Activated CD8-positive, alpha-beta T cell treated with anti-CD3 and anti-CD28 coated beads, Interleukin-2, amount 10 ng/mL, durations not matched to agents 7 days and 5 days (primary cell): Measurements from ENCODE around the gene SERP2. TPM values are rescaled to one million over a fixed set of nuclear protein-coding genes. Genes with fewer than 3 reads are reported as not detected.

Experiments
- ATAC-seq: fragments of 150-1000 bp; cut with Tn5 transposase; one replicate; pipeline ENCODE4 v1.10.0; 2021; ENCODE audit warnings: moderate library complexity
- CTCF ChIA-PET: fragments of 350-600 bp; sonication (Branson Sonifier 250); formaldehyde crosslinking; loops from one replicate; lab custom pipeline; 2021; ENCODE audit warnings: antibody characterized with exemption; lab: Charles Lee
- POLR2A ChIA-PET: fragments of 350-600 bp; sonication (Branson Sonifier 250); formaldehyde crosslinking; loops from one replicate; lab custom pipeline; 2021; ENCODE audit warnings: antibody characterized with exemption; lab: Charles Lee
- DNase-seq: peaks from one replicate; pipeline ENCODE4 v3.0.0-alpha.2; 2020
- H3K27ac Mint-ChIP-seq: one replicate; pipeline ENCODE4 v1.8.0; 2021; ENCODE audit warnings: mild to moderate bottlenecking, mixed read lengths
- H3K27me3 Mint-ChIP-seq: one replicate; pipeline ENCODE4 v1.8.0; 2021; ENCODE audit warnings: low read depth, mixed read lengths
- H3K36me3 Mint-ChIP-seq: one replicate; pipeline ENCODE4 v1.8.0; 2021; ENCODE audit warnings: low read depth, mixed read lengths
- H3K4me1 Mint-ChIP-seq: one replicate; pipeline ENCODE4 v1.8.0; 2021; ENCODE audit warnings: low read depth, mixed read lengths
- H3K4me3 Mint-ChIP-seq: one replicate; pipeline ENCODE4 v1.8.0; 2021; ENCODE audit warnings: mild to moderate bottlenecking, mixed read lengths
- H3K9me3 Mint-ChIP-seq: one replicate; pipeline ENCODE4 v1.8.0; 2022; ENCODE audit warnings: mixed read lengths; ENCODE audit not compliant: insufficient read depth
- total RNA-seq, 2 experiments: library from RNA; stranded (reverse); gene quantifications; one replicate each; pipeline ENCODE4 v1.2.3, GENCODE V29; 2021

The SERP2 gene
- total RNA-seq, 2 experiments from 2014 or later = 0.31 to 0.50 TPM

GRCh38 chr13:44379885-44380284 lies 6.3 kb downstream of the SERP2 start:
- Mint-ChIP-seq H3K27me3 (peaks cover 11% of the 10 kb centered on the region), H3K27ac (no peak overlapping the region), H3K4me3 (no peak overlapping the region), H3K4me1 (no peaks in the 10 kb centered on the region), H3K9me3 (no peaks in the 10 kb centered on the region), H3K36me3 (no peaks in the 10 kb centered on the region)
- ChIA-PET CTCF (no interaction called here), POLR2A (no interaction called here)
- no peak for DNase-seq
- ATAC-seq = no peak

GRCh38 chr13:44380404-44381165 lies 7.0 kb downstream of the SERP2 start:
- ATAC-seq (no peak), DNase-seq (no peak)
- H3K9me3 Mint-ChIP-seq = no peaks in the 10 kb centered on the region
- no peak overlapping the region for H3K27ac Mint-ChIP-seq
- ChIA-PET POLR2A (no interaction called here), CTCF (no interaction called here)
- no peaks in the 10 kb centered on the region for H3K36me3 Mint-ChIP-seq
- H3K27me3 Mint-ChIP-seq = peaks cover 6% of the 10 kb centered on the region
- no peak overlapping the region for H3K4me3 Mint-ChIP-seq
- no peaks in the 10 kb centered on the region for H3K4me1 Mint-ChIP-seq

GRCh38 chr13:44382635-44383145 lies 9.1 kb downstream of the SERP2 start:
- Mint-ChIP-seq H3K27me3 (peaks cover 3% of the 10 kb centered on the region), H3K9me3 (no peaks in the 10 kb centered on the region), H3K4me1 (no peaks in the 10 kb centered on the region), H3K4me3 (no peak overlapping the region), H3K36me3 (no peaks in the 10 kb centered on the region), H3K27ac (no peak overlapping the region)
- POLR2A ChIA-PET = no interaction called here
- DNase-seq = no peak
- ATAC-seq = no peak
- CTCF ChIA-PET = no interaction called here

- POLR2A ChIA-PET = no interaction called here
- Mint-ChIP-seq H3K4me1 (no peaks in the 10 kb centered on the region), H3K4me3 (no peak overlapping the region), H3K27me3 (peaks cover 1% of the 10 kb centered on the region), H3K27ac (no peak overlapping the region), H3K36me3 (no peaks in the 10 kb centered on the region), H3K9me3 (no peaks in the 10 kb centered on the region)
- CTCF ChIA-PET = no interaction called here
- ATAC-seq (no peak), DNase-seq (no peak)
These were observed 10.3 kb downstream of the SERP2 start for GRCh38 chr13:44383945-44384344.

- H3K4me1 Mint-ChIP-seq = no peaks in the 10 kb centered on the region
- no peaks in the 10 kb centered on the region for H3K36me3 Mint-ChIP-seq
- H3K9me3 Mint-ChIP-seq = no peaks in the 10 kb centered on the region
- peaks cover 1% of the 10 kb centered on the region for H3K27me3 Mint-ChIP-seq
- ATAC-seq (no peak), DNase-seq (no peak)
- POLR2A ChIA-PET = no interaction called here
- CTCF ChIA-PET = no interaction called here
- H3K4me3 Mint-ChIP-seq = no peak overlapping the region
- H3K27ac Mint-ChIP-seq = no peak overlapping the region
These were observed 11.2 kb downstream of the SERP2 start for GRCh38 chr13:44384778-44385177.

- ATAC-seq (no peak), DNase-seq (no peak)
- Mint-ChIP-seq H3K9me3 (no peaks in the 10 kb centered on the region), H3K4me3 (no peak overlapping the region), H3K27me3 (peaks cover 1% of the 10 kb centered on the region), H3K4me1 (no peaks in the 10 kb centered on the region), H3K27ac (no peak overlapping the region), H3K36me3 (no peaks in the 10 kb centered on the region)
- POLR2A ChIA-PET = no interaction called here
- CTCF ChIA-PET = no interaction called here
These were observed 11.8 kb downstream of the SERP2 start for GRCh38 chr13:44385401-44385800.

GRCh38 chr13:44385847-44386246 lies 12.2 kb downstream of the SERP2 start:
- no peak overlapping the region for H3K27ac Mint-ChIP-seq
- no peak overlapping the region for H3K4me3 Mint-ChIP-seq
- no peak for ATAC-seq
- no peaks in the 10 kb centered on the region for H3K4me1 Mint-ChIP-seq
- H3K36me3 Mint-ChIP-seq = no peaks in the 10 kb centered on the region
- no peak for DNase-seq
- POLR2A ChIA-PET = no interaction called here
- CTCF ChIA-PET = no interaction called here
- peaks cover 1% of the 10 kb centered on the region for H3K27me3 Mint-ChIP-seq
- no peaks in the 10 kb centered on the region for H3K9me3 Mint-ChIP-seq

- DNase-seq (no peak), ATAC-seq (no peak)
- no peaks in the 10 kb centered on the region for H3K4me1 Mint-ChIP-seq
- ChIA-PET CTCF (no interaction called here), POLR2A (no interaction called here)
- H3K27me3 Mint-ChIP-seq = peaks cover 1% of the 10 kb centered on the region
- no peaks in the 10 kb centered on the region for H3K9me3 Mint-ChIP-seq
- no peaks in the 10 kb centered on the region for H3K36me3 Mint-ChIP-seq
- no peak overlapping the region for H3K27ac Mint-ChIP-seq
- H3K4me3 Mint-ChIP-seq = no peak overlapping the region
These were observed 13.4 kb downstream of the SERP2 start for GRCh38 chr13:44386913-44387556.

- ATAC-seq (no peak), DNase-seq (no peak)
- H3K27ac Mint-ChIP-seq = no peak overlapping the region
- H3K4me3 Mint-ChIP-seq = no peak overlapping the region
- ChIA-PET POLR2A (no interaction called here), CTCF (no interaction called here)
- no peaks in the 10 kb centered on the region for H3K4me1 Mint-ChIP-seq
- no peaks in the 10 kb centered on the region for H3K9me3 Mint-ChIP-seq
- H3K27me3 Mint-ChIP-seq = peaks cover 12% of the 10 kb centered on the region
- H3K36me3 Mint-ChIP-seq = no peaks in the 10 kb centered on the region
These were observed 14.9 kb downstream of the SERP2 start for GRCh38 chr13:44388427-44389059.

GRCh38 chr13:44389060-44389666 lies 15.5 kb downstream of the SERP2 start:
- POLR2A ChIA-PET = no interaction called here
- no peaks in the 10 kb centered on the region for H3K4me1 Mint-ChIP-seq

GRCh38 chr13:44389876-44390275 lies 16.3 kb downstream of the SERP2 start:
- H3K27me3 Mint-ChIP-seq = peaks cover 13% of the 10 kb centered on the region
- H3K9me3 Mint-ChIP-seq = no peaks in the 10 kb centered on the region
- H3K4me3 Mint-ChIP-seq = no peak overlapping the region
- H3K4me1 Mint-ChIP-seq = no peaks in the 10 kb centered on the region
- DNase-seq (no peak), ATAC-seq (no peak)
- CTCF ChIA-PET = no interaction called here
- H3K27ac Mint-ChIP-seq = no peak overlapping the region
- POLR2A ChIA-PET = no interaction called here
- no peaks in the 10 kb centered on the region for H3K36me3 Mint-ChIP-seq

More at GRCh38 chr13:44389060-44389666, 15.5 kb downstream of the SERP2 start:
- Mint-ChIP-seq H3K27me3 (peaks cover 13% of the 10 kb centered on the region), H3K4me3 (no peak overlapping the region), H3K27ac (no peak overlapping the region), H3K9me3 (no peaks in the 10 kb centered on the region), H3K36me3 (no peaks in the 10 kb centered on the region)
- CTCF ChIA-PET = no interaction called here
- DNase-seq (no peak), ATAC-seq (no peak)

- H3K4me1 Mint-ChIP-seq = no peaks in the 10 kb centered on the region
- H3K27me3 Mint-ChIP-seq = peaks cover 11% of the 10 kb centered on the region
- ChIA-PET CTCF (no interaction called here), POLR2A (no interaction called here)
- H3K36me3 Mint-ChIP-seq = no peaks in the 10 kb centered on the region
- H3K9me3 Mint-ChIP-seq = no peaks in the 10 kb centered on the region
- no peak overlapping the region for H3K4me3 Mint-ChIP-seq
- H3K27ac Mint-ChIP-seq = no peak overlapping the region
- ATAC-seq (no peak), DNase-seq (no peak)
These were observed 19.8 kb downstream of the SERP2 start for GRCh38 chr13:44393391-44393790.
